Mononuclear cell (primary cell): ENCODE results near the gene CLIC4. TPM values are rescaled to one million over a fixed set of nuclear protein-coding genes. Genes with fewer than 3 reads are reported as not detected.

ENCODE experiments used
- H3K27me3 ChIP-seq: 2 replicates; pipeline ENCODE4 v1.6.0; 2011; ENCODE audit warnings: low read length, control low read depth; ENCODE audit not compliant: insufficient read depth
- H3K4me1 ChIP-seq: 2 replicates; pipeline ENCODE4 v1.5.1; 2011; ENCODE audit warnings: mild to moderate bottlenecking, low read length, control low read depth; ENCODE audit not compliant: insufficient read depth
- H3K4me3 ChIP-seq: 2 replicates; pipeline ENCODE4 v1.5.1; 2011; ENCODE audit warnings: mild to moderate bottlenecking, low read length, moderate library complexity
- H3K9me3 ChIP-seq: 2 replicates; pipeline ENCODE4 v1.5.1; 2011; ENCODE audit warnings: low read depth, mild to moderate bottlenecking, control low read depth, low read length
- total RNA-seq: library from RNA; depleted of rRNA; stranded (reverse); fragments of >200 nt; gene quantifications from one replicate; pipeline ENCODE4 v1.2.3, GENCODE V29; 2012

The CLIC4 gene
- total RNA-seq, 1 donor = 42.8 TPM

- Histone ChIP-seq H3K27me3 (no peaks in the 10 kb centered on the region), H3K9me3 (no peaks in the 10 kb centered on the region), H3K4me1 (peaks cover 3% of the 10 kb centered on the region), H3K4me3 (no peak overlapping the region)
Measured at GRCh38 chr1:24828183-24828886, 83.1 kb downstream of the CLIC4 start.

GRCh38 chr1:24828887-24829192 lies 83.6 kb downstream of the CLIC4 start:
- H3K4me1 ChIP-seq = no peaks in the 10 kb centered on the region
- H3K27me3 ChIP-seq = no peaks in the 10 kb centered on the region
- H3K9me3 ChIP-seq = no peaks in the 10 kb centered on the region
- H3K4me3 ChIP-seq = no peak overlapping the region

GRCh38 chr1:24830680-24831272 lies 85.5 kb downstream of the CLIC4 start:
- Histone ChIP-seq H3K4me1 (no peaks in the 10 kb centered on the region), H3K9me3 (no peaks in the 10 kb centered on the region), H3K4me3 (no peak overlapping the region), H3K27me3 (no peaks in the 10 kb centered on the region)

- peaks cover 2% of the 10 kb centered on the region for H3K4me1 ChIP-seq
- H3K9me3 ChIP-seq = no peaks in the 10 kb centered on the region
- no peak overlapping the region for H3K4me3 ChIP-seq
- no peaks in the 10 kb centered on the region for H3K27me3 ChIP-seq
Measured at GRCh38 chr1:24841593-24841992, 96.3 kb downstream of the CLIC4 start.

- no peaks in the 10 kb centered on the region for H3K9me3 ChIP-seq
- no peaks in the 10 kb centered on the region for H3K27me3 ChIP-seq
- H3K4me1 ChIP-seq = peaks cover 35% of the 10 kb centered on the region
- no peak overlapping the region for H3K4me3 ChIP-seq
Measured at GRCh38 chr1:24846671-24847070, 101.4 kb downstream of the CLIC4 start.

GRCh38 chr1:24847995-24848881 lies 103.0 kb downstream of the CLIC4 start:
- H3K9me3 ChIP-seq = no peaks in the 10 kb centered on the region
- peaks cover 35% of the 10 kb centered on the region for H3K4me1 ChIP-seq
- peak overlapping the region; percentile 34 for H3K4me3 ChIP-seq
- no peaks in the 10 kb centered on the region for H3K27me3 ChIP-seq

- peaks cover 35% of the 10 kb centered on the region for H3K4me1 ChIP-seq
- no peak overlapping the region for H3K4me3 ChIP-seq
- H3K27me3 ChIP-seq = no peaks in the 10 kb centered on the region
- no peaks in the 10 kb centered on the region for H3K9me3 ChIP-seq
Measured at GRCh38 chr1:24849672-24850295, 104.5 kb downstream of the CLIC4 start.

- Histone ChIP-seq H3K4me1 (peaks cover 35% of the 10 kb centered on the region), H3K4me3 (no peak overlapping the region), H3K27me3 (no peaks in the 10 kb centered on the region), H3K9me3 (no peaks in the 10 kb centered on the region)
Measured at GRCh38 chr1:24850328-24850920, 105.2 kb downstream of the CLIC4 start.

- no peak overlapping the region for H3K4me3 ChIP-seq
Measured at GRCh38 chr1:24853649-24854048, 108.4 kb downstream of the CLIC4 start.

GRCh38 chr1:24855474-24855873 lies 110.2 kb downstream of the CLIC4 start:
- Histone ChIP-seq H3K4me3 (no peak overlapping the region), H3K9me3 (no peaks in the 10 kb centered on the region), H3K4me1 (peaks cover 12% of the 10 kb centered on the region), H3K27me3 (no peaks in the 10 kb centered on the region)

More at GRCh38 chr1:24853649-24854048, 108.4 kb downstream of the CLIC4 start:
- Histone ChIP-seq H3K4me1 (peaks cover 25% of the 10 kb centered on the region), H3K9me3 (no peaks in the 10 kb centered on the region), H3K27me3 (no peaks in the 10 kb centered on the region)

- no peaks in the 10 kb centered on the region for H3K9me3 ChIP-seq
- H3K27me3 ChIP-seq = no peaks in the 10 kb centered on the region
- H3K4me3 ChIP-seq = no peak overlapping the region
- peaks cover 12% of the 10 kb centered on the region for H3K4me1 ChIP-seq
Measured at GRCh38 chr1:24856787-24857506, 111.7 kb downstream of the CLIC4 start.

- no peaks in the 10 kb centered on the region for H3K27me3 ChIP-seq
- H3K9me3 ChIP-seq = no peaks in the 10 kb centered on the region
- H3K4me1 ChIP-seq = peaks cover 12% of the 10 kb centered on the region
- no peak overlapping the region for H3K4me3 ChIP-seq
Measured at GRCh38 chr1:24857507-24858133, 112.4 kb downstream of the CLIC4 start.

GRCh38 chr1:24858277-24858676 lies 113.0 kb downstream of the CLIC4 start:
- H3K4me3 ChIP-seq = no peak overlapping the region
- no peaks in the 10 kb centered on the region for H3K27me3 ChIP-seq
- H3K4me1 ChIP-seq = peaks cover 14% of the 10 kb centered on the region
- no peaks in the 10 kb centered on the region for H3K9me3 ChIP-seq
